HG03108 (cell line): ENCODE results near the gene DLX4.

Source experiments
- ATAC-seq: cut with Tn5 transposase; IDR thresholded peaks from one replicate; pipeline ENCODE4 v1.9.1; 2021; ENCODE audit warnings: moderate library complexity; ENCODE audit not compliant: unreplicated experiment

Gene DLX4

GRCh38 chr17:49998836-49999511 lies 30.0 kb downstream of the DLX4 start:
- no peak for ATAC-seq

GRCh38 chr17:50003911-50004310 lies 34.9 kb downstream of the DLX4 start:
- ATAC-seq: no peak

DNA sequence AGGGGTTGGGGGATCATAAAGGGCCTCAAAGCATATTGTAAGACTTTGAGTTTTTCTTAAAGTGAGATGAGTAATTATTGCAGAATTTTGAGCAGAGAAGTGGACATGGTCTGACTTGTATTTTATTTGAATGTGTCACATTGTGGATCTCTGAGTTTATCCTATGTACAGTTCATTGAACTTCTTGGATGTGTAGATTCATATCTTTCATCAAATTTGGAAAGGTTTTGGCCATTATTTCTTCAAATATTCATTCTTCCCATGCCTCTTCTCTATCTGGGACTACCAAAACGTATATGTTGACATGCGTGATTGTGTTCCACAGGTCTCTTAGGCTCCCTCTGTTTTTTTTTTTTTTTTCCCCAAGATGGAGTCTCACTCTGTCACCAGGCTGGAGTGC lies 40.3 kb downstream of the DLX4 start:
- no peak for ATAC-seq

DNA sequence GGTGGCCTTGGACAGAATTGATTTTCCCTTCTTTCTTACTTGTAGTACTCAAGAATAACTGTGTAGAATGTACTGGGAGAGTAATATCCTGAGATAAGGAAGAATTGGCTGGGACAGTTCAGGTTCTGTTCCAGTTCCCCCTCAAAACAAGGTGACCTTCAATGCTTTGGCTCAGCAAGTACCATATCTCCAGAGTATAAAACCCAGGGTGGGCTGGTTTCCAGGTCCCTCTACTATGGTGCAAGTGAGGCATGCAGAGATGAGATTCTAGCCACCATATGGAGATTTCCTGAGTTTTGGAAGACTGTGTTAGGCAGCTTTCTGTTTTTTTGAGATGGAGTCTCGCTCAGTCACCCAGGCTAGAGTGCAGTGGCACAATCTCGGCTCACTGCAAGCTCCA lies 44.1 kb downstream of the DLX4 start:
- no peak for ATAC-seq

- no peak for ATAC-seq
These were observed 45.6 kb downstream of the DLX4 start for GRCh38 chr17:50014471-50015088.

DNA sequence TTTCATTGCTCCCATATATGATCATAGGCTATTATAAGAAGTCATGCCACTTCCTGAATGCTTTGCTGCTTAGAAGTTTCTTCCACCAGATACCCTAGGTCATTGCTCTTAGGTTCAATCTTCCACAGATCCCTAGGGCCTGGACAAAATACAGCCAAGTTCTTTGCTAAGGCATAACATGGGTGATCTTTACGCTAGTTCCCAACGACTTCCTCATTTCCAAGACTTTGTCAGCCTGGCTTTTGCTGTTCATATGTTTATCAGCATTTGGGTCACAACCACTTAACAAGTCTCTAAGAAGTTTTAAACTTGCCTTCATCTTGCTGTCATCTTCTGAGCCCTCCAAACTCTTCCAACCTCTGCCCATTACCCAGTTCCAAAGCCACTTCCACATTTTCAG lies 46.2 kb downstream of the DLX4 start:
- no peak for ATAC-seq

GRCh38 chr17:50018909-50019308 lies 49.9 kb downstream of the DLX4 start:
- no peak for ATAC-seq

GRCh38 chr17:50020841-50021599 lies 52.0 kb downstream of the DLX4 start:
- ATAC-seq: no peak

DNA sequence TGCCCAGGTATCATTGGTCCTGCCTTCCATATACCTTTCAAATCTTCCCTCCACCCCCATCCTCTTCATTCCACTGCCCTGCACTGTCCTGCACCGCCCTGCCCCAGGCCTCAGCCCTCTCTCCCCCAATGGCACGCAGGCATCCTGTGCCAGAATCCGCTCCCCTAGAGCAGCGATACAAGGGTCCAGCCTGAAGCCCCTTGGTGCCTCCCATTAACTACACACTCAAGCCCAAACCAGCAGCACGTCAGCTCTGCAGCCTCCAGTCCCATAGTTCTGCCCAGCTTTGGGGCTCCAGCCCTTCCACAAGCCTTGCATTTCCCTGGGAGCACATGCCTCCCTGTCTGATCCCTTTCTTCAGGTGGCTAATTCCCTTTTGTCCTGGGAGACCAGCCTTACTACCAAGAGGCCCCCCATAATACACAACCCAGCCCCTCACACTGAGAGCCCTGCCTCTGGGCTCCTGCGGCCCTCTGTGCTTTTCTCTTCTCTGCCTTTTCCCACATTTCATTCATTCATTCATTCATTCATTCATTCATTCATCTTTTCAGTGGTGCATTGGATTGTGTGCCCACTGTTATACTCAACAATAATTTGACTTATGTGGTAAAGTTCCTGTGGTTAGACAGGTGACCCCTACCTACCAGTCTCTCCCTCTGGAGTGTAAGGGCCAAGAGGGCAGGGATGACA lies 52.8 kb downstream of the DLX4 start:
- ATAC-seq: no peak

DNA sequence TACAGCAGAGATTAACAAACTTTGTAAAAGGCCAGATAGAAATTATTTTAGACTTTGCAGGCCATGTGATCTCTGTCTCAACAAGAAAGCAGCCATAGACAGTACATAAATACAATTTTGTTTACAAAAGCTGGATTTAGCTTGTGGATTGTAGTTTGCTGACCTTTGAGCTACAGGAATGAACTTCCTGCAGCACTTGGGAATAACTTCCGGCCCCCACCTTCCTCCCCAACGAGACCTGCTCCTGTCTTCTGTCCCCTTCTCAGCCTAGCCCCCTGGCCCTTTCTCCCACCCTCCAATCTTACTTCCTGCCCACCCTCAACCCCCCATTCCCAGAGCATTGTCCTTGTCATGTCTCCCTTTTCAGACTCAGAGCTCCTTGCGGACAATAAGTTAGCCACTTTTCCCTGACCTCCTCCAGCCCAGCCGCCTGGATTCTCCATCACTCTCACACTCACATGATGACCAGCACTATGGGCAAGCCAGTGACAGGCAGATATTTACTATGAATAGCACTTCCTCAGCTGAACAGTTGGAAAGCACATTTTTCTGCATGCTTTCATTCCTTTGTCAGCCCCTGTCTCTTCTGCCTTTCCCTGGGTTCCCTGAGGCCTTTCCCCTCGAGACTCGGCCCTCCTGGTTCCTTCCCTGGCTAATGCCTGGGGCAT lies 53.6 kb downstream of the DLX4 start:
- ATAC-seq: no peak

- ATAC-seq: no peak
These were observed 54.5 kb downstream of the DLX4 start for GRCh38 chr17:50023520-50023919.
